ENCODE results near the gene PCNX3.
A peak's percentile ranks its signal among the peaks of the same experiment; 100 is the strongest.

The PCNX3 gene

DNA sequence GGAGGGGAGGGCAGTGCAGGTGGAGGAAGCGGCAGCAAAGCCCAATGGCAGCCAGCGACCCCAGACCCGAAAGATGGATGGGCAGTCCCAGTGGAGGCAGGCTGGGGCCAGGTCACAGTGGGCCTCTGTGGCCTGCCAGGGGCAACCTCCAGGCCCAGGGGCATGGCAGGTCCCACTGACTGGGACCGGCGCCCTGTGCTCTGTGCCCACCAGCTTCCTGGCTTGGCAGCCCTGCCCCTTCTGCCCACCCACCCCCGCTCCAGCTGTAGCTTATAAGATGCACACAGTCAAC, 15.7 kb upstream of the PCNX3 start:
- H3K27ac ChIP-seq = no peak overlapping the region
- TF ChIP-seq, protein P1, sequence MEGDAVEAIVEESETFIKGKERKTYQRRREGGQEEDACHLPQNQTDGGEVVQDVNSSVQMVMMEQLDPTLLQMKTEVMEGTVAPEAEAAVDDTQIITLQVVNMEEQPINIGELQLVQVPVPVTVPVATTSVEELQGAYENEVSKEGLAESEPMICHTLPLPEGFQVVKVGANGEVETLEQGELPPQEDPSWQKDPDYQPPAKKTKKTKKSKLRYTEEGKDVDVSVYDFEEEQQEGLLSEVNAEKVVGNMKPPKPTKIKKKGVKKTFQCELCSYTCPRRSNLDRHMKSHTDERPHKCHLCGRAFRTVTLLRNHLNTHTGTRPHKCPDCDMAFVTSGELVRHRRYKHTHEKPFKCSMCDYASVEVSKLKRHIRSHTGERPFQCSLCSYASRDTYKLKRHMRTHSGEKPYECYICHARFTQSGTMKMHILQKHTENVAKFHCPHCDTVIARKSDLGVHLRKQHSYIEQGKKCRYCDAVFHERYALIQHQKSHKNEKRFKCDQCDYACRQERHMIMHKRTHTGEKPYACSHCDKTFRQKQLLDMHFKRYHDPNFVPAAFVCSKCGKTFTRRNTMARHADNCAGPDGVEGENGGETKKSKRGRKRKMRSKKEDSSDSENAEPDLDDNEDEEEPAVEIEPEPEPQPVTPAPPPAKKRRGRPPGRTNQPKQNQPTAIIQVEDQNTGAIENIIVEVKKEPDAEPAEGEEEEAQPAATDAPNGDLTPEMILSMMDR (IDR thresholded peaks at IDR 0.05) = no peak
- TF ChIP-seq ZFX (IDR thresholded peaks at IDR 0.05; ENCODE audit: borderline replicate concordance) = no peak

DNA sequence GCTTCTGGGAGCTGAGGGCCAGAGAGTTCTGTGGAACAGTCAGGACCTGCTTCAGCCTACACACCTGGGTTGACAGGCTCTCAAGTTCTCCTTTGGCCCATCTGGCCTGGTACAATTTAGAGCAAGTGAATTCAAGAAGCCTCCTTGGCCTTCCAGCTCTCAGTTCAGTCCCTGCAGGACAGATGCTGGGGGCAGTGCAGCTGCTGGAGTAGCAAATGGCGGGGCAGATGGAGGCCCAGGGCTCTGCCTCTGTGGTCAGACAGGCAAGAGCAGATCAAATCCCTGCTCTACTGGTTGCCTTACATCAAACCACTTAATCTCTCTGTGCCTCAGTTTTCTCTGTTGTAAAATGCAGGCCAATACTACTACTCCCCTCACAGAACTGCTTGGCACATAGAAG, 11.3 kb upstream of the PCNX3 start:
- TF ChIP-seq, protein P1 (IDR thresholded peaks at IDR 0.05) = no peak
- TF ChIP-seq ZFX (IDR thresholded peaks at IDR 0.05; ENCODE audit: borderline replicate concordance) = no peak

DNA sequence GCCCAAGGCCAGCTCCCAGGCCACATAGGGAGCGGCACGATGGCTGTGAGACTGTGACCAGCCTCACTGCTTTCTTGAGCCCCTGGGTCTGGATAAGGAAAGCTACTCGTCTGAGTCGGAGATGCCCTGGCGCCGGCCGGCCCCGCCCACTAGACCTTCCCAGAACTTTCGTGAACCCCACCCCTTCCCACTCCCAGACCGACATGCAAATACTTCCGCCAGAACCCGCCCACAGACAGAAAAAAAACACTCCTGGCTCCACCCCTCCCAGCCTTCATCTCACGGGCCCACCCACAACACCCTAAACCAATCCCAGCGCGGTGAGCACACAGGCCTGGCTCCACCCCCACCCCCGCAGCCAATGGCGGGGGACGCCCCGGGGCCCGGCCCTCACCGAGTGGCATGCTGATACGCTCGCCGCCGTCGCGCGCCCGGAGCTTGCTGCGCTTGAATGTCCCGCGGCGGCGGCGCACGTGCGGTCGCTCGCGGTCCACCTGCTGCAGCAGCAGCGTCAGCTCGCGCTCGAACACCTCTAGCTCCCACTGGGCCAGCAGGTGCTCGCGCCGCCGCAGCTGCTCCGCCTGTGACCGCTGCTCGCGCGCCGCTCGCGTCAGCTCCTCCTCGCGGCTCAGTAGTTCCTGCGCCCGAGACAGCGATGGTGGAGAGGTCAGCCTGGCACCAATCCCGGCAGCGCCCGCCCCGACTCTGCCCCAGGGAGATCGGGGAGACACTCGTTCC, 8.5 kb upstream of the PCNX3 start:
- TF ChIP-seq, protein P1 (IDR thresholded peaks at IDR 0.05) = peak; percentile 11; the same call in 1 of the 2 replicates
- no peak for TF ChIP-seq ZFX (IDR thresholded peaks at IDR 0.05; ENCODE audit: borderline replicate concordance)
- peak overlapping the region; percentile 87 for H3K27ac ChIP-seq

More for the DNA sequence above, 11.3 kb upstream of the PCNX3 start:
- no peak overlapping the region for H3K27ac ChIP-seq

DNA sequence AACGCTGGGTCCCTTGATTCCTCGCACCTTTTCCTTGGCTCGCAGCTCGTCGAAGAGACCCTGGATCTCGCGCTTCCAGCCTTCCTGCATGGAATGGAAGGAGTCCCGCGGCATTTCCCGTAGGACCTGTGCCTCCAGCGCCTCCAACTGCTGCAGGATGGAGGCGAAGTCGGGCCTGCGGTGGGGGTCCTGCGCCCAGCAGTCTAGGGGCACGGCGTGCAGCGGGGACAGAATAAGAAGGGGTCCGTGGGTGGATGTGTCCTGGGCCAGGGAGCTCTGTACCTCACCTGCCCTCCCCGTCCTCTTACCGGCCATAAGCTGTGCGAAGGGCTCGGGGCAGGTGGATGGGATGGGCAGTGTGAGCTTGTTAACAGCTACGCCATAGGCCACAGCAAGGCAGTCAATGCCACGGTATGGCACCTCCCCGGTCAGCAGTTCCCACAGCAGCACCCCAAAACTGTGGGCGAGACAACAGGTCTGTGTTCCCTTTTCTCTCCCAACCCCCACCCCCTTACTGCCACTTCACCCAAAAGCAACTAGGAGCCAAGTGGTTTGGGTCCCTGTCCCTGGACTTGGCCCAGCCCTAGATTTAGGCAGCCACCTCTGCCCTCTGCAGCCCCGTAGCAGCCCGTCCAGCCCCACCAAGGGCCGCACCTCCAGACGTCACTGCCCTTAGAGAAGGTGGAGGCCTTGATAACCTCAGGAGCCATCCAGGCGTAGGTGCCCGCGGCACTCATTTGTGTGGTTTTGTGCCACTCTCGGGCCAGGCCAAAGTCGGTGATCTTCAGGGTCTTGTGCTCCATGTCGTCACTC, 7.8 kb upstream of the PCNX3 start:
- peak overlapping the region; percentile 87 for H3K27ac ChIP-seq
- TF ChIP-seq ZFX (IDR thresholded peaks at IDR 0.05; ENCODE audit: borderline replicate concordance) = no peak
- TF ChIP-seq, protein P1 (IDR thresholded peaks at IDR 0.05) = no peak

DNA sequence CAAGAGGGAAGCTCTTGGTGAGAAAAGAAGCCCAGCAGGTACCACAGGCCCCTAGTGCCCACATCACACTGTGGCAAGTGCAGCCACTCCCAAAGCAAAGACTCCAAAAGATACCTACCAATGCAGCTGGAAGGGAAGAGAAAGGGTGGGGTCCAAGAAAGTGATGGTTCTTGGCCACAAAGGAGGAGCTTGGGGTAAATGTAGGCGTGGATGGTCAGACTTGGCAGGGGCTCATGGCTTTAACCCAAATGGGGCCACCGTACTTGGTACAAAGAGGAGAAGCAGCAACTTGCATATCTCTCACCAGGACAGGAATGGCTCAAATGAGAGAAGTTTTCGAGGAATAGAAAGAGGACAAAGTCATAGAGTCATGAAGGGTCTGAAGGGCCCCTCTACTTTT, 6.3 kb upstream of the PCNX3 start:
- TF ChIP-seq ZFX (IDR thresholded peaks at IDR 0.05; ENCODE audit: borderline replicate concordance) = no peak
- TF ChIP-seq, protein P1 (IDR thresholded peaks at IDR 0.05) = no peak
- peak overlapping the region; percentile 87; the same call in 1 of the 2 replicates for H3K27ac ChIP-seq

DNA sequence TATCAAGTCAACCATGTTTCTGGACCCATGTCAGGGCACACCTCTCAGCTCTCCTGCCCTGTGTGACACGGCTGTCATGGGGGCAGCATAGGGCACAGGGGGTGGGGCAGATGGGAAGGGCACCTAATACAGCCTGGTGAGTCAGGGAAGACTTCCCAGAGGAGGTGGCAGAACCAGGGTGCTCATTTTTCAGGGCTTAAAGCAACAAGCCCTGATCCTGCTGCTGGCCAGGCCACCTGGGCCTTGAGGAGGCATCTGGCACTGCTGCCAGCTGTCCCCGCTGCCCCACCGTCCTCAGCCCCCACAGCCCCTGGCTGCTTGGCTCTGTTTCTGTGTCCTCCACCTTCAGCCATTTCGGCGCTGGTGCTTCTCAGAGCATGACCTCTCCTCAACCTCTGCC, 5.9 kb upstream of the PCNX3 start:
- no peak overlapping the region for H3K27ac ChIP-seq
- TF ChIP-seq ZFX (IDR thresholded peaks at IDR 0.05; ENCODE audit: borderline replicate concordance) = no peak
- TF ChIP-seq, protein P1 (IDR thresholded peaks at IDR 0.05) = no peak

DNA sequence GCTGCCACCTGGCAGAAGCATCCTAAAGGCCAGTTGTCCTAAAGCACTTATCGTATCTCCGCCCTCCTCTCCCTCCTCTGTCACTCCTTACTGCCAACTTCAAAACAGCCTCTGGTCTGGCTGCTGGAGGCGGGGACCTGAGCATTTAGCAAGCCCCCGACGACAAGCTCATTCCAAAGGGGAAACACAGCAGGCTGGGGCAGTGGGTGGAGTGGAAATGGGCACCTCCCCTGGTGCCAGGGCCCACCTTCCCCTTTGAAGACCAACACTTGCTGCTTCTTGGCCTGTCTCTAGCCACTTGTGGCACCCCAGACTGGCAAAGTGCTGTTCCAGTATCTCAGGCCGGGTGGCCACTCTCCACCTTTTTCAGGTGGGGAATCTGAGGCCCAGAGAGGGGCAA, 5.2 kb upstream of the PCNX3 start:
- TF ChIP-seq, protein P1 (IDR thresholded peaks at IDR 0.05) = no peak
- no peak for TF ChIP-seq ZFX (IDR thresholded peaks at IDR 0.05; ENCODE audit: borderline replicate concordance)
- no peak overlapping the region for H3K27ac ChIP-seq

Measured in 22Rv1 (cell line).